ENCODE data around the gene EIF4H.

EIF4H gene

DNA sequence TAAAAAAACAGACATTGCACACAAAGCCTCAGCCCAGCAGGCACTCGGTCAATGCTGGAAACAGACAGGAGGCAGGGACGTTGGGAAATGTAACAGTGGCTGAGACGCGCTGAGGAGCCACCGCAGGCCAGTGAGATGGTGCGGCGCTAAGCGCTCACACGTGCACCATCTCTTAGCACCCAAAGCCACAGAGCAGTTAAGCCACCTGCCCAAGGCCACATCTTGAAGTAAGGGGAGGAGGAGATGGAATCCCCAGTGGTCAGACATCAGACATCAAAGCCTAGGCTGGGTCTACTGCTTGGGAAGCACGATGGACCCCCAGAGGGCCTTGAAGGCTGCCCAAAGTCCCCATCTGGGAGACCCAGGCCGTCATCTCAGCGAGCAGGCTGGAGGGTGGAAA, 51.2 kb downstream of the EIF4H start:
- no peak for DNase-seq

DNA sequence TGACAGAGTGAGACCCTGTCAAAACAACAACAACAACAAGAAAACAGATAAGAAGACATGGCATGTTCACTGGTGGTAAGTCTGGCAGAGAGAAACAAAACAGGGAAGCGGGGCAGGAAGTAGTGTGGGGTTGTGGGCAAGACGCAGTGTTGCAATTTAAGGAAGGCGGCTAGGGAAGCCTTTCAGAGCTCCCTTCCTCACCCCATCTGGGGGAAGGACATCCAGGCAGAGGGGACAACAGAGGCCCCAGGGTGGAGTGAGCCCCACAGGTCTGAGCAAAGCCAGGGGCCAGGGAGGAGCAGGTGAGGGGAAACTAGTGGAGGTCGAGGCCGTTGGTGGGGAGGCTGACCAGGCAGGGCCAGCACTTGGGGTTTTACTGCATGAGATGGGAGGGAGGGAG, 52.5 kb downstream of the EIF4H start:
- DNase-seq, result no peak

DNA sequence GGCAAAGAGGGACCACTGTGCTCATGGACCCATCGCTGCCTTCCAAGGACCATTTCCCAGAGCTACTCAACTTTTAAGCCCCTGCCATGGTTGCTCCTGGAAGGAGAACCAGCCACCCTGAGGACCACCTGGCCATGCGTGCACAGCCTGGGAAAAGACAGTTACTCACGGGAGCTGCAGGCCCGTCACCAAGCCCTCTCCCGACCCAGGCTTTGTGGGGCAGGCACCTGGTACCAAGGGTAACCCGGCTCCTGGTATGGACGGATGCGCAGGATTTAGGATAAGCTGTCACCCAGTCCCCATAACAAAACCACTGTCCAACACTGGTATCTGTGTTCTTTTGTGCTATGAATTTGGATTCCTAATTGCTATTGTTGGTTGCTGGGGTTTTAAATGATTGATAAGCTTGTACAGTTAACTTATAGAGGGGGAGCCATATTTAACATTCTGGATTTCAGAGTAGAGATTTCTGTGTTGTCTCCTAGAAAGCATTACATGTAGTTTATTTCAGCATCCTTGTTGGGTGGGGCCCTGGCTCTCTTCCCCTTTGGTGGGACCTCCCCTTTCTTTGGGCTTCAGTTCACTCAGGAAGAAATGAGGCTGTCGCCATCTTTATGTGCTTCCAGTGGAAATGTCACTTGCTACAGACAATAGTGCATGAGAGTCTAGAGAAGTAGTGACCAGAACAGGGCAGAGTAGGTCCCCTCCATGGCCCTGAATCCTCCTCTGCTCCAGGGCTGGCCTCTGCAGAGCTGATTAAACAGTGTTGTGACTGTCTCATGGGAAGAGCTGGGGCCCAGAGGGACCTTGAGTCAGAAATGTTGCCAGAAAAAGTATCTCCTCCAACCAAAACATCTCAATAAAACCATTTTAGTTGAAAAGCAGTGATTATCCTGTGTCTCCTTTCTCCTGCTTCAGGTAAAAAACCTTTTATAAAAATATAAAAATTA, 55.1 kb downstream of the EIF4H start:
- no peak for DNase-seq

- no peak for DNase-seq
Measured at GRCh38 chr7:74230446-74231231, 56.5 kb downstream of the EIF4H start.

- DNase-seq, result no peak
Measured at GRCh38 chr7:74231232-74231590, 57.1 kb downstream of the EIF4H start.

GRCh38 chr7:74233655-74234285, 59.6 kb downstream of the EIF4H start:
- DNase-seq, result peak; percentile 23

DNA sequence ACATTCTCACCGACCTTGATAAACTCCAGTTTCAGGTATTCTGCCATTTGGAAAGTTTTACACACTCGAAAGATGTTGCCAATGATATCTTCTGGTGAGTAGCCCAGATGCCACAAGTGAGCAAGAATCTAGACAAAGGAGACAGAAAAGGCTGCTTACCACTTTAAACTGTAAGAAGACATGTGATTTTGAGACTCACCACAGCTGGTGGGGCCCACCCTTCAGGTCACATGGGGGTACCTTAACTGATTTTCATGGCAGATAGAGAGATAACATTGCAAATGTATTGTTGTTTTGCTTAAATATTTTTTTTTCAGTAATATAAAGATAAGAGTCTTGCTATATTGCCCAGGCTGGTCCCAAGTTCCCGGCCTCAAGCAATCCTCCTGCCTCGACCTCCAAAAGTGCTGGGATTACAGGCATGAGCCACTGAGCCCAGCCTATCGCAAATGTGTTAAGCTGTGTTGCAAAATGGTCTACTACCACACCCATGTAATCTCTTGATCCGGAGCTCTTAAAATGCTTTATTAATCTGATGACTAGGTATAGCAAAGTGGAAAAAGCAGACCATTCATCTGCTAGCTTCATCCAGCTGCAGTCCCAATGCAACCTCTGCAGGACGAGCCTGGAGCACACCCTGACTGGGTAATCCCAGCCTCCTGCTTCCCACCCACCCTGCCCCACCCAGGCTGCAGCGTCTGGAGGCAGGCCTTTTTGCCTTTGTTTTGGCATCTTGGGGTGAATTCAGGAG, 61.5 kb downstream of the EIF4H start:
- no peak for DNase-seq

DNA sequence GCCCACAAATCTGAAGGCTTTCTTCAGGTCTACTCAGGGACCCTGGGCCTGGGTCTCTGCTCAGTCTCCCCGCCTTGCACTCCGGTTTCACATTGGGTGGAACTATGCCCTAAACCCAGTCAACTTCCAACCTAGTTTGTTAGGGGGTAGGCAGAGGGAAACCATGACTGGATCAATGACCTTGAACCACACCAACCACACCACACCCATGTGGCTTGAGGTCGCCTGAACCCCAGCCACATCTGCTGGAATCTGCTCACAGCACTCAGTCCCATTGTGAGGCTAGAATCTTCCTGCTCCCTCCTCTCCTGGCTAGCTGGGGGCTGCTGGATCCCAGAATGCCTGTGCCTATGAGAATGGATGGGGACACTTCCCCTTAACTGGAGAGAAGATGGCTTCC, 62.1 kb downstream of the EIF4H start:
- DNase-seq, result no peak

- DNase-seq, result no peak
Measured at GRCh38 chr7:74240482-74240881, 66.3 kb downstream of the EIF4H start.

GRCh38 chr7:74242122-74242443, 67.9 kb downstream of the EIF4H start:
- DNase-seq, result no peak

DNA sequence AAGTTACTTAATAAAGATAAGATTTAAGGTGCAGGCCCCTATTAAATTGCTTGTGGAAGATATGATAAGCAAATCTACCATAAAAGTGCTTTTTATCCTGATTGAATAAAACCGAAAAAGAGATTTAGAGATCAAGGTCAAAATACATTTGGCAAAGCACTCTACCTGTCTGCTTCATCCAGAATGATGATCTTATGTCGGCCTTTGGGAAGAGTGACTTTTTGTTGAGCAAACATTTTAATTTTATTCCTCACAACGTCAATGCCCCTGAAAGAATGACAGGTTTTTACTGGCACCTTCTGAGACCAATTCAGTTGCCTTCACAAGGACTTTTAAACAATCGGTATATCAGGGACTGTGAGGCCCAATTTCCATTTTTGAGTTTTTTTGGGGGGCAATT, 72.3 kb downstream of the EIF4H start:
- DNase-seq, result no peak
